HUES64 (cell line): Measurements from ENCODE around the gene IREB2.

Source experiments
- H3K27ac ChIP-seq: 2 replicates; pipeline ENCODE4 v1.7.0; 2013; ENCODE audit warnings: low read depth, low read length, inconsistent platforms
- H3K27me3 ChIP-seq: 2 replicates; pipeline ENCODE4 v1.6.1; 2013; ENCODE audit warnings: mild to moderate bottlenecking, low read length; ENCODE audit not compliant: insufficient read depth
- H3K36me3 ChIP-seq: 2 replicates; pipeline ENCODE4 v1.6.1; 2013; ENCODE audit warnings: mild to moderate bottlenecking, low read length; ENCODE audit not compliant: insufficient read depth
- H3K4me1 ChIP-seq: 2 replicates; pipeline ENCODE4 v1.6.1; 2013; ENCODE audit warnings: mild to moderate bottlenecking, low read length, moderate library complexity; ENCODE audit not compliant: insufficient read depth
- H3K4me3 ChIP-seq: 2 replicates; pipeline ENCODE4 v1.5.1; 2013; ENCODE audit warnings: mild to moderate bottlenecking, low read length, moderate library complexity
- H3K9ac ChIP-seq: 2 replicates; pipeline ENCODE4 v1.6.1; 2013; ENCODE audit warnings: mild to moderate bottlenecking, low read depth, low read length
- H3K9me3 ChIP-seq: 2 replicates; pipeline ENCODE4 v1.6.1; 2013; ENCODE audit warnings: low read depth, low read length; ENCODE audit not compliant: insufficient read depth
- WGBS: fragments of 150-250, 120-280 bp; methylation state at CpG from one replicate; pipeline ENCODE4 v1.1.7; 2013; ENCODE audit warnings: missing lambda C conversion rate; 5-methylcytosine and 5-hydroxymethylcytosine counted together

The IREB2 gene

GRCh38 chr15:78550815-78551214, 112.8 kb downstream of the IREB2 start:
- Histone ChIP-seq H3K36me3 (peaks cover 51% of the 10 kb centered on the region), H3K27ac (no peak overlapping the region)

More at GRCh38 chr15:78550815-78551214, 112.8 kb downstream of the IREB2 start:
- no peaks in the 10 kb centered on the region for H3K9me3 ChIP-seq
- no peak overlapping the region for H3K9ac ChIP-seq
- no peaks in the 10 kb centered on the region for H3K27me3 ChIP-seq
- WGBS = 92% methylated on average over 3 of the region's 3 CpGs
- no peak overlapping the region for H3K4me3 ChIP-seq
- H3K4me1 ChIP-seq = no peaks in the 10 kb centered on the region
